H9 (cell line): ENCODE data around the gene GAB3. TPM values are rescaled to one million over a fixed set of nuclear protein-coding genes. Genes with fewer than 3 reads are reported as not detected.

Experiments
- DNase-seq: peaks from one replicate; pipeline ENCODE4 v3.0.0-alpha.2; 2017
- H2AFZ ChIP-seq: one replicate; pipeline ENCODE4 v1.6.1; 2013; ENCODE audit warnings: mild to moderate bottlenecking, low read length, control low read depth, moderate library complexity
- H2AK5ac ChIP-seq: 2 replicates; pipeline ENCODE4 v1.6.1; 2013; ENCODE audit warnings: low read length, control low read depth, mixed read lengths; ENCODE audit not compliant: insufficient read length
- H2BK120ac ChIP-seq: one replicate; pipeline ENCODE4 v1.6.1; 2013; ENCODE audit warnings: low read depth, mild to moderate bottlenecking, low read length, control low read depth, inconsistent platforms; ENCODE audit not compliant: poor library complexity, severe bottlenecking
- H2BK12ac ChIP-seq: 2 replicates; pipeline ENCODE4 v1.6.1; 2013; ENCODE audit warnings: low read length, control low read depth, mixed read lengths, low read depth; ENCODE audit not compliant: insufficient read length
- H2BK15ac ChIP-seq: 2 replicates; pipeline ENCODE4 v1.6.1; 2013; ENCODE audit warnings: low read depth, low read length, control low read depth
- H2BK20ac ChIP-seq: one replicate; pipeline ENCODE4 v1.6.1; 2013; ENCODE audit warnings: low read depth, mild to moderate bottlenecking, low read length, control low read depth, inconsistent platforms; ENCODE audit not compliant: poor library complexity, severe bottlenecking
- H2BK5ac ChIP-seq: 2 replicates; pipeline ENCODE4 v1.6.1; 2013; ENCODE audit warnings: low read length, control low read depth, mixed read lengths; ENCODE audit not compliant: insufficient read length
- H3K14ac ChIP-seq: 2 replicates; pipeline ENCODE4 v1.6.1; 2013; ENCODE audit warnings: low read length, control low read depth; ENCODE audit not compliant: insufficient read depth
- H3K18ac ChIP-seq: 2 replicates; pipeline ENCODE4 v1.6.1; 2013; ENCODE audit warnings: low read depth, mild to moderate bottlenecking, mixed read lengths, low read length, control low read depth; ENCODE audit not compliant: insufficient read length
- H3K23ac ChIP-seq: 2 replicates; pipeline ENCODE4 v1.6.1; 2013; ENCODE audit warnings: low read length, control low read depth, mixed read lengths, low read depth; ENCODE audit not compliant: insufficient read length
- H3K23me2 ChIP-seq: 2 replicates; pipeline ENCODE4 v1.6.1; 2013; ENCODE audit warnings: low read depth, mild to moderate bottlenecking, mixed read lengths, low read length, control low read depth; ENCODE audit not compliant: insufficient read length, poor library complexity, severe bottlenecking
- H3K27ac ChIP-seq: 2 replicates; pipeline ENCODE4 v1.5.1; 2013; ENCODE audit warnings: low read length, control low read depth, mixed read lengths, low read depth; ENCODE audit not compliant: insufficient read length
- H3K27me3 ChIP-seq: 2 replicates; pipeline ENCODE4 v1.6.1; 2013; ENCODE audit warnings: low read length, control low read depth, inconsistent platforms; ENCODE audit not compliant: insufficient read depth
- H3K4ac ChIP-seq: 2 replicates; pipeline ENCODE4 v1.6.1; 2013; ENCODE audit warnings: low read depth, mild to moderate bottlenecking, control low read depth, inconsistent platforms, low read length, moderate library complexity
- H3K4me1 ChIP-seq: 2 replicates; pipeline ENCODE4 v1.6.1; 2013; ENCODE audit warnings: low read length, control low read depth, inconsistent platforms; ENCODE audit not compliant: insufficient read depth
- H3K4me2 ChIP-seq: 2 replicates; pipeline ENCODE4 v1.6.1; 2013; ENCODE audit warnings: low read length, control low read depth, mixed read lengths; ENCODE audit not compliant: insufficient read length, insufficient read depth
- H3K56ac ChIP-seq: 2 replicates; pipeline ENCODE4 v1.6.1; 2013; ENCODE audit warnings: low read depth, mild to moderate bottlenecking, mixed read lengths, low read length, control low read depth; ENCODE audit not compliant: insufficient read length
- H3K79me1 ChIP-seq: 2 replicates; pipeline ENCODE4 v1.6.1; 2013; ENCODE audit warnings: low read depth, mild to moderate bottlenecking, moderate library complexity, low read length, control low read depth, inconsistent platforms; ENCODE audit not compliant: insufficient read depth, poor library complexity, severe bottlenecking
- H3K79me2 ChIP-seq: 2 replicates; pipeline ENCODE4 v1.6.1; 2013; ENCODE audit warnings: low read length, control low read depth, inconsistent platforms; ENCODE audit not compliant: insufficient read depth
- H3K9ac ChIP-seq: 2 replicates; pipeline ENCODE4 v1.6.1; 2013; ENCODE audit warnings: low read length, control low read depth, mixed read lengths; ENCODE audit not compliant: insufficient read length; ENCODE audit errors: extremely low read depth
- H3K9me3 ChIP-seq: one replicate; pipeline ENCODE4 v1.6.1; 2013; ENCODE audit warnings: low read depth, low read length, inconsistent platforms; ENCODE audit not compliant: control insufficient read depth
- H3T11ph ChIP-seq: one replicate; pipeline ENCODE4 v1.6.1; 2013; ENCODE audit warnings: mild to moderate bottlenecking, low read length, control low read depth, inconsistent platforms
- H4K20me1 ChIP-seq: one replicate; pipeline ENCODE4 v1.6.1; 2013; ENCODE audit not compliant: control insufficient read depth, insufficient read length, insufficient read depth
- H4K5ac ChIP-seq: 2 replicates; pipeline ENCODE4 v1.6.1; 2013; ENCODE audit warnings: low read depth, mild to moderate bottlenecking, mixed read lengths, low read length, control low read depth; ENCODE audit not compliant: insufficient read length
- H4K8ac ChIP-seq: replicated peaks from 2 replicates; pipeline ENCODE4 v1.6.1; 2013; ENCODE audit warnings: low read length, control low read depth, mixed read lengths, low read depth; ENCODE audit not compliant: insufficient read length
- H4K91ac ChIP-seq: 2 replicates; pipeline ENCODE4 v1.6.1; 2013; ENCODE audit warnings: low read depth, mild to moderate bottlenecking, moderate library complexity, mixed read lengths, low read length, control low read depth; ENCODE audit not compliant: insufficient read length
- H3K27ac Mint-ChIP-seq, 3 experiments: 2 replicates in 2 of 3; 3 replicates in 1 of 3; pipeline ENCODE4 v1.8.0; 2020 to 2021; ENCODE audit warnings: mixed read lengths in 3 of 3, mild to moderate bottlenecking in 1 of 3, moderate library complexity in 1 of 3
- H3K27me3 Mint-ChIP-seq: 2 replicates; pipeline ENCODE4 v1.8.0; 2021; ENCODE audit warnings: low read depth, mild to moderate bottlenecking, moderate library complexity, mixed read lengths
- H3K36me3 Mint-ChIP-seq, 3 experiments: 2 replicates in 2 of 3; 3 replicates in 1 of 3; pipeline ENCODE4 v1.8.0; 2020 to 2021; ENCODE audit warnings: low read depth in 3 of 3, mixed read lengths in 3 of 3; ENCODE audit not compliant: insufficient read depth in 1 of 3
- H3K4me1 Mint-ChIP-seq, 2 experiments: 2 replicates each; pipeline ENCODE4 v1.8.0; 2020; ENCODE audit warnings: mixed read lengths in 2 of 2
- H3K4me3 Mint-ChIP-seq, 2 experiments: 2 replicates in 1 of 2; 3 replicates in 1 of 2; pipeline ENCODE4 v1.8.0; 2020 to 2021; ENCODE audit warnings: mild to moderate bottlenecking in 2 of 2, mixed read lengths in 2 of 2, moderate library complexity in 1 of 2
- H3K9me3 Mint-ChIP-seq, 2 experiments: 2 replicates in 1 of 2; 3 replicates in 1 of 2; pipeline ENCODE4 v1.8.0; 2020; ENCODE audit warnings: mild to moderate bottlenecking in 2 of 2, mixed read lengths in 2 of 2, moderate library complexity in 1 of 2
- CTCF ChIP-seq: fragments of 200-600 bp; sonication (generic); conservative IDR thresholded peaks from 3 replicates; pipeline ENCODE4 v1.8.0; 2021; ENCODE audit warnings: antibody characterized with exemption, mild to moderate bottlenecking
- WGBS: extraction: QIAGEN DNeasy Blood & Tissue Kit; methylation state at CpG from one replicate; pipeline ENCODE4 v1.1.7; 2013; ENCODE audit warnings: missing lambda C conversion rate, low lambda C conversion rate, mixed read lengths; ENCODE audit not compliant: insufficient read length; ENCODE audit errors: extremely low coverage; 5-methylcytosine and 5-hydroxymethylcytosine counted together
- total RNA-seq: library from RNA; stranded (reverse); gene quantifications from 2 replicates; pipeline ENCODE4 v1.2.1, GENCODE V29; 2021

The GAB3 gene
- total RNA-seq, 1 experiment from 2014 or later, result 0.46 TPM

- Histone ChIP-seq H2BK120ac (no peak overlapping the region), H4K8ac (no peak overlapping the region), H2BK5ac (no peak overlapping the region), H3K4me1 (no peaks in the 10 kb centered on the region), H3K9ac (no peak overlapping the region), H3K27ac (no peak overlapping the region), H3T11ph (no peak overlapping the region), H3K4ac (no peak overlapping the region), H2BK12ac (no peak overlapping the region), H2AK5ac (no peak overlapping the region), H3K9me3 (peaks cover 48% of the 10 kb centered on the region), H3K23me2 (no peaks in the 10 kb centered on the region), H3K79me1 (no peaks in the 10 kb centered on the region), H3K4me2 (no peak overlapping the region), H3K14ac (no peak overlapping the region), H4K5ac (no peak overlapping the region), H4K20me1 (no peaks in the 10 kb centered on the region), H2AFZ (no peak overlapping the region), H3K79me2 (no peaks in the 10 kb centered on the region), H3K56ac (no peak overlapping the region), H3K23ac (no peak overlapping the region), H3K18ac (no peak overlapping the region), H2BK15ac (no peak overlapping the region), H2BK20ac (no peak overlapping the region), H4K91ac (no peak overlapping the region), H3K27me3 (no peaks in the 10 kb centered on the region)
- H3K27ac Mint-ChIP-seq, result no peak overlapping the region
- WGBS, result no CpG with 5 or more reads among the region's 9 CpGs
- DNase-seq, result no peak
- peaks cover 7% of the 10 kb centered on the region in 2 experiments; a peak in 2 of 4 replicates for H3K4me1 Mint-ChIP-seq
- H3K36me3 Mint-ChIP-seq, result peaks cover 19 to 67% (median 29%) of the 10 kb centered on the region in 3 experiments
- H3K4me3 Mint-ChIP-seq, result no peak overlapping the region
- no peak for TF ChIP-seq CTCF
- H3K9me3 Mint-ChIP-seq, result peaks cover 73 to 82% of the 10 kb centered on the region in 2 experiments
- no peaks in the 10 kb centered on the region; the same call in 1 of the 2 replicates for H3K27me3 Mint-ChIP-seq
These were observed 30.1 kb upstream of the GAB3 start for GRCh38 chrX:154780968-154781367.
